Measurements from ENCODE around the gene TSEN34.

TSEN34 gene

GRCh38 chr19:54191011-54191810 lies at the start of gene TSEN34:
Gene TSEN34, plus strand, starts transcription at chr19:54191308. Its CDS starts 57 bp downstream, at chr19:54191365.
- Mint-ChIP-seq H3K27me3 (ENCODE audit: low read depth) (peaks cover 3% of the 10 kb centered on the region), H3K36me3 (ENCODE audit: low read depth) (peaks cover 42% of the 10 kb centered on the region), H3K9me3 (no peaks in the 10 kb centered on the region), H3K4me3 (peak within 1 kb of the TSS; percentile 91 to 97 (median 92)), H3K4me1 (peaks cover 26% of the 10 kb centered on the region), H3K27ac (peak within 1 kb of the TSS; percentile 96 to 99 (median 99))
- no peak for TF ChIP-seq CTCF (IDR thresholded peaks at IDR 0.05; ENCODE audit: unreplicated experiment in 3 of 3)

GRCh38 chr19:54141356-54141755 lies 49.8 kb upstream of the TSEN34 start:
- peaks cover 33% of the 10 kb centered on the region for H3K4me1 Mint-ChIP-seq
- H3K36me3 Mint-ChIP-seq (ENCODE audit: low read depth) = peaks cover 45% of the 10 kb centered on the region
- H3K4me3 Mint-ChIP-seq = peak overlapping the region; percentile 50 to 85 (median 80)
- no peaks in the 10 kb centered on the region for H3K9me3 Mint-ChIP-seq
- TF ChIP-seq CTCF (IDR thresholded peaks at IDR 0.05; ENCODE audit: unreplicated experiment in 3 of 3) = no peak
- H3K27me3 Mint-ChIP-seq (ENCODE audit: low read depth) = no peaks in the 10 kb centered on the region
- H3K27ac Mint-ChIP-seq = no peak overlapping the region

- H3K4me3 Mint-ChIP-seq = peak overlapping the region; percentile 50 to 85 (median 80)
These were observed 48.8 kb upstream of the TSEN34 start for GRCh38 chr19:54142166-54142780.

GRCh38 chr19:54145541-54146158 lies 45.5 kb upstream of the TSEN34 start:
- no peak overlapping the region for H3K4me3 Mint-ChIP-seq
- no peaks in the 10 kb centered on the region for H3K27me3 Mint-ChIP-seq (ENCODE audit: low read depth)
- H3K4me1 Mint-ChIP-seq = peaks cover 14% of the 10 kb centered on the region
- H3K9me3 Mint-ChIP-seq = no peaks in the 10 kb centered on the region
- H3K36me3 Mint-ChIP-seq (ENCODE audit: low read depth) = peaks cover 70% of the 10 kb centered on the region
- H3K27ac Mint-ChIP-seq = no peak overlapping the region
- TF ChIP-seq CTCF (IDR thresholded peaks at IDR 0.05; ENCODE audit: unreplicated experiment in 3 of 3) = no peak

More at GRCh38 chr19:54142166-54142780, 48.8 kb upstream of the TSEN34 start:
- Mint-ChIP-seq H3K9me3 (no peaks in the 10 kb centered on the region), H3K27me3 (ENCODE audit: low read depth) (no peaks in the 10 kb centered on the region), H3K4me1 (peaks cover 28% of the 10 kb centered on the region), H3K27ac (peak overlapping the region; percentile 4 to 71 (median 42)), H3K36me3 (ENCODE audit: low read depth) (peaks cover 54% of the 10 kb centered on the region)
- TF ChIP-seq CTCF (IDR thresholded peaks at IDR 0.05; ENCODE audit: unreplicated experiment in 3 of 3) = no peak

- H3K27ac Mint-ChIP-seq = peak overlapping the region; percentile 80 to 89 (median 87)
- H3K9me3 Mint-ChIP-seq = no peaks in the 10 kb centered on the region
- H3K4me3 Mint-ChIP-seq = peak overlapping the region in 2 of 3 experiments; percentile 40 to 51
- no peaks in the 10 kb centered on the region for H3K27me3 Mint-ChIP-seq (ENCODE audit: low read depth)
- H3K4me1 Mint-ChIP-seq = peaks cover 4% of the 10 kb centered on the region
- TF ChIP-seq CTCF (IDR thresholded peaks at IDR 0.05; ENCODE audit: unreplicated experiment in 3 of 3) = no peak
- peaks cover 69% of the 10 kb centered on the region for H3K36me3 Mint-ChIP-seq (ENCODE audit: low read depth)
These were observed 43.4 kb upstream of the TSEN34 start for GRCh38 chr19:54147676-54148075.

All from nephron (organoid).